ENCODE results near the gene C15orf62. TPM values are rescaled to one million over a fixed set of nuclear protein-coding genes. Genes with fewer than 3 reads are reported as not detected.

Gene C15orf62
- total RNA-seq, 1 donor: 0.73 TPM

DNA sequence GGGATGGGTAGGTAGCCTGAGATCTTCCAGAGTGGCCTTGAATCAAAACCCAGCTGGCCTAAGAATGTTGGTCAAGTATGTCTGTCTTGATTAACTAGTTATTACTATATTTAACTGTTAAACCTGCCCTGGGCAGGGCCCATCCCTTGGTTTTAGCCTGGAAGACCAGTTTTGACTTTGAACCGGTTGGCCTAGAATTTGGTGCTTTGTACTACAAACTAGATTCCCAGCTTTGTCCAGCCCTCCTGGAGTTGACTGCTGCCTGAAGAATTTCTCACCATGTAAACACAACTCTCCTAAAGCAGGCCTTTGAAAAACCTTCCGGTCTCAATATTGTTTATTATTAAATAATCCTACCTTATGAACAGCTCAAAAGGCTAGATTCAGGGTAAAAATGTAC is 16.0 kb downstream of the C15orf62 start:
- peaks cover 24% of the 10 kb centered on the region for H3K4me1 ChIP-seq (ENCODE audit: insufficient read depth, low read length)
- no peak overlapping the region for H3K4me3 ChIP-seq (ENCODE audit: low read length)
- no peaks in the 10 kb centered on the region for H3K9me3 ChIP-seq (ENCODE audit: low read depth, low read length)
- H3K27me3 ChIP-seq (ENCODE audit: insufficient read depth, low read length): no peaks in the 10 kb centered on the region

GRCh38 chr15:40787344-40787841 is 17.6 kb downstream of the C15orf62 start:
- Histone ChIP-seq H3K27me3 (ENCODE audit: insufficient read depth, low read length) (no peaks in the 10 kb centered on the region), H3K4me1 (ENCODE audit: insufficient read depth, low read length) (peaks cover 24% of the 10 kb centered on the region), H3K4me3 (ENCODE audit: low read length) (no peak overlapping the region), H3K9me3 (ENCODE audit: low read depth, low read length) (no peaks in the 10 kb centered on the region)

- H3K4me1 ChIP-seq (ENCODE audit: insufficient read depth, low read length): peaks cover 24% of the 10 kb centered on the region
- no peaks in the 10 kb centered on the region for H3K27me3 ChIP-seq (ENCODE audit: insufficient read depth, low read length)
- H3K4me3 ChIP-seq (ENCODE audit: low read length): no peak overlapping the region
- H3K9me3 ChIP-seq (ENCODE audit: low read depth, low read length): no peaks in the 10 kb centered on the region
These were observed 18.2 kb downstream of the C15orf62 start for GRCh38 chr15:40787991-40788390.

DNA sequence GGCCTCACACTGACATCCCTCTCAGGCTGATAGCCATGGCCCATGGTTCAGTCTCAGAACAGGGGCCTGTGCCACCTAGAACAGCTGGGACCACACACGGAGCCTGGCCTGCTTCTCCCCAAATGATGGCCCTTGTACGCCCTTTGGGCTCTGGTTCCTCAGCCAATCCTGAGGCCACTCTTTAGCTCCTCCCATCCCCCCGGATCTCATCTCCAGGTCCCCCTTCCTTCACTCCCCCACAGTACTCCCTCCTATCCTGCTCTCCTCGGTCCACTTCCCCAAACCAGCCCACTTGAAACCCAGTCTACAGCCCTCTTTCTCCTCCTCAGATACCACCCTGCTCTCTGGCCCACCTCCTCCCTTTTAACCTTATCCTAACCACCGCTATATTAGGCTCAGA is 19.3 kb downstream of the C15orf62 start:
- Histone ChIP-seq H3K9me3 (ENCODE audit: low read depth, low read length) (no peaks in the 10 kb centered on the region), H3K4me3 (ENCODE audit: low read length) (no peak overlapping the region), H3K4me1 (ENCODE audit: insufficient read depth, low read length) (peaks cover 24% of the 10 kb centered on the region), H3K27me3 (ENCODE audit: insufficient read depth, low read length) (no peaks in the 10 kb centered on the region)

DNA sequence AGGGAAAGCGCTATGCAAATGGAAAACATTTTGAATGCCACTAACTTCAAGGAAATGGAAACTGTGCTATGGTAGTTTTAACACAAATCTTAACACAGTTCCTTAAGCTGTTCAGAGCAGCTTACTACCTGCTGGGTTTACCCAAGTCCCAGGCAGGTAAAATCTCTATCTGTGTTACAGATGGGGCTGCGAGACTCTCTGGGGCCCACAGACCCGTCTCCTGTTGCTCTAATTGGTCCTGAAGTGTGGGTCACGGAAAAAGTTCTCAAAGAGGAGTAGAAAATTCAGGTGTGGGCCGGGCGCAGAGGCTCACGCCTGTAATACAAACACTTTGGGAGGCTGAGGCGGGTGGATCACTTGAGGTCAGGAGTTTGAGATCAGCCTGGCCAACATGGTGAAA is 20.2 kb downstream of the C15orf62 start:
- Histone ChIP-seq H3K9me3 (ENCODE audit: low read depth, low read length) (no peaks in the 10 kb centered on the region), H3K4me3 (ENCODE audit: low read length) (no peak overlapping the region), H3K27me3 (ENCODE audit: insufficient read depth, low read length) (no peaks in the 10 kb centered on the region), H3K4me1 (ENCODE audit: insufficient read depth, low read length) (peaks cover 25% of the 10 kb centered on the region)

DNA sequence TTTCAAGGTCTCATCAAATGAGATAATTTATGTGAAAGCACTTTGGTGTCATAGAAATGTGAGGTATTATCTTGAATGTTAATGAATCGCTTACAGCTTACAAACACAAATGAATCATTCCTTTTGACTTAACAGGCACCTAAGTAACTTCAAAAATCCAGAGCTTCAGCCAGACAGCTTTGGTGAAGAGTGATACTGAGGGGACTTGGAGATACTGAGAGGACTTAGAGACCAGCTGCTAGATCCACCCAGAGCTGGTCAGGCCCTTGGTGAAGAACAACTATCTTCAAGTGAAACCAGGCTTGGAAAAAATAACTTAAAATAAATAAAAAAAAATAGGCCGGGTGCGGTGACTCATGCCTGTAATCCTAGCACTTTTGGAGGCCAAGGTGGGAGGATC is 20.9 kb downstream of the C15orf62 start:
- no peaks in the 10 kb centered on the region for H3K27me3 ChIP-seq (ENCODE audit: insufficient read depth, low read length)
- no peak overlapping the region for H3K4me3 ChIP-seq (ENCODE audit: low read length)
- H3K4me1 ChIP-seq (ENCODE audit: insufficient read depth, low read length): peaks cover 32% of the 10 kb centered on the region
- no peaks in the 10 kb centered on the region for H3K9me3 ChIP-seq (ENCODE audit: low read depth, low read length)

DNA sequence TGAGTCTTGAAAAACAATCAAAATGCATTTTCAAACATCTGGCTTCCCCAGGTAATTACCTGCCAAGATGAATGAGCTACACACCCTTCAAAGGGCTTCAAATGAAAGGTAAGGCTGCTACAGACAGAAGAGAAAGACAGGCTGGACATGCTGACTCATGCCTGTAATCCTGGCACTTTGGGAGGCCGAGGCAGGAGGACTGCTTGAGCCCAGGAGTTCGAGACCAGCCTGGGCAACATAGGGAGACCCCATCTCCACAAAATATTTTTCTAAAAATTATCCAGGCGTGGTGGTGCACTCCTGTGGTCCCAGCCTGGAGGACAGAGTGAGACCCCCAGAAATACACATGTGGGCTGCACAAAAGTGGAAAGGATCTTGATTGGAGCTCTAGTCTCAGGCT is 22.6 kb downstream of the C15orf62 start:
- Histone ChIP-seq H3K4me1 (ENCODE audit: insufficient read depth, low read length) (peaks cover 28% of the 10 kb centered on the region), H3K4me3 (ENCODE audit: low read length) (no peak overlapping the region), H3K27me3 (ENCODE audit: insufficient read depth, low read length) (no peaks in the 10 kb centered on the region), H3K9me3 (ENCODE audit: low read depth, low read length) (no peaks in the 10 kb centered on the region)

- H3K27me3 ChIP-seq (ENCODE audit: insufficient read depth, low read length): no peaks in the 10 kb centered on the region
- H3K4me1 ChIP-seq (ENCODE audit: insufficient read depth, low read length): peaks cover 20% of the 10 kb centered on the region
- no peak overlapping the region for H3K4me3 ChIP-seq (ENCODE audit: low read length)
- H3K9me3 ChIP-seq (ENCODE audit: low read depth, low read length): no peaks in the 10 kb centered on the region
These were observed 23.6 kb downstream of the C15orf62 start for GRCh38 chr15:40793216-40793989.

DNA sequence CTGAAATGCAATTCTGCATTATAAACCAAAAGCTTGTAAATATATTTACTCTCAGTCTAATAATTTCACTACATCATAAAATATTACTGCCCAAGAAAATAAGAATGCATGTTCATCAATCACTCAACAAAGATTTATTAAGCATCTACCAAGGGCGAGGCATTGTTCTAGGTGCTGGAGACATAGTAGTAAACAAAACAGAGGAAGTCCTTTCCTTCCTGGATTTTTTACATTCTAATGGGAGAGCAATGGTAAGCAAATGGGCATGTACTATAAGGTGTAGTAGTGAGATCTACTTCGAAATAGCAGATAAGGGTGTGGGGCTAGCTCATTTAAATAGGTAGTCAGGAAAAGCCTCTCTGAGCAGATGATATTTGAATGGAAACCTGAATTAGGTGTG is 26.3 kb downstream of the C15orf62 start:
- no peak overlapping the region for H3K4me3 ChIP-seq (ENCODE audit: low read length)
- no peaks in the 10 kb centered on the region for H3K27me3 ChIP-seq (ENCODE audit: insufficient read depth, low read length)
- H3K9me3 ChIP-seq (ENCODE audit: low read depth, low read length): no peaks in the 10 kb centered on the region
- peaks cover 14% of the 10 kb centered on the region for H3K4me1 ChIP-seq (ENCODE audit: insufficient read depth, low read length)

DNA sequence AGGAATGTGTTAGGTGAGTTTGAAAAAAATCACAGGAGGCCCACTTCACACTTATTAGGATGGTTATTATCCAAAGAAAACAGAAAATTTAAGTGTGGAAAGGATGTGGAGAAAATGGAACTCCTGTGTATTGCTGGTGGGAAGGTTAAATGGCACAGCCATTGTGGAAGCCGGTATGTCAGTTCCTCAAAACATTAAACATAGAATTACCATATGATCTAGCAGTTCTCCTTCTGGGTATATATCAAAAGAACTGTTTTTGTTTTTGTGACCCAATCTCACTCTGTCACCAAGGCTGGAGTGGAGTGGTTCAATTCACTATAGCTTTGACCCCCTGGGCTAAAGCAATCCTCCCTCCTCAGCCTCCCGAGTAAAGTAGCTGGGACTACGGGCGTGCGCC is 26.7 kb downstream of the C15orf62 start:
- H3K27me3 ChIP-seq (ENCODE audit: insufficient read depth, low read length): no peaks in the 10 kb centered on the region
- no peak overlapping the region for H3K4me3 ChIP-seq (ENCODE audit: low read length)
- peaks cover 14% of the 10 kb centered on the region for H3K4me1 ChIP-seq (ENCODE audit: insufficient read depth, low read length)
- no peaks in the 10 kb centered on the region for H3K9me3 ChIP-seq (ENCODE audit: low read depth, low read length)

- H3K9me3 ChIP-seq (ENCODE audit: low read depth, low read length): no peaks in the 10 kb centered on the region
- H3K27me3 ChIP-seq (ENCODE audit: insufficient read depth, low read length): no peaks in the 10 kb centered on the region
- peaks cover 14% of the 10 kb centered on the region for H3K4me1 ChIP-seq (ENCODE audit: insufficient read depth, low read length)
- no peak overlapping the region for H3K4me3 ChIP-seq (ENCODE audit: low read length)
These were observed 29.7 kb downstream of the C15orf62 start for GRCh38 chr15:40799523-40799922.

DNA sequence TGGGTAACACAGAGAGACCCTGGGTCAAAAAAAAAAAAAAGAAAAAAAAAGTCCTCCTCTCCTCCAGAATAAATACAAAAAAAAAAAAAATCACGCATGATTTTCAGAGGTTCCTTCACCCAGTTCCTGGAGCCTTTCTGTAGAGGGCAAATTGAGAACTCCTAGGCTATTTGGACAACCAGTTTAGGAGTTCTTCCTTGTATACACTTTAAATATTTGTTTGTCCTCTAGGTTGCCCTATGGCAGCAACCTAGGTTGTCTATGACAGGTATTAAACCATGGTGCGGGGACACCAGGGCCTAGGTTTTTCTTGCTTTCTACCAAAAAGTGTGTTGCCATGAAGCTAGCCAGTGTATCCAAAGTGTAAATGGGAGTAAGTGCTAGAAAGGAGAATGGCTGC is 33.3 kb downstream of the C15orf62 start:
- H3K27me3 ChIP-seq (ENCODE audit: insufficient read depth, low read length): no peaks in the 10 kb centered on the region
- H3K9me3 ChIP-seq (ENCODE audit: low read depth, low read length): no peaks in the 10 kb centered on the region
- H3K4me3 ChIP-seq (ENCODE audit: low read length): no peak overlapping the region
- H3K4me1 ChIP-seq (ENCODE audit: insufficient read depth, low read length): peaks cover 15% of the 10 kb centered on the region

GRCh38 chr15:40803688-40804087 is 33.9 kb downstream of the C15orf62 start:
- H3K4me1 ChIP-seq (ENCODE audit: insufficient read depth, low read length): peaks cover 21% of the 10 kb centered on the region
- H3K9me3 ChIP-seq (ENCODE audit: low read depth, low read length): no peaks in the 10 kb centered on the region
- no peaks in the 10 kb centered on the region for H3K27me3 ChIP-seq (ENCODE audit: insufficient read depth, low read length)
- H3K4me3 ChIP-seq (ENCODE audit: low read length): no peak overlapping the region

DNA sequence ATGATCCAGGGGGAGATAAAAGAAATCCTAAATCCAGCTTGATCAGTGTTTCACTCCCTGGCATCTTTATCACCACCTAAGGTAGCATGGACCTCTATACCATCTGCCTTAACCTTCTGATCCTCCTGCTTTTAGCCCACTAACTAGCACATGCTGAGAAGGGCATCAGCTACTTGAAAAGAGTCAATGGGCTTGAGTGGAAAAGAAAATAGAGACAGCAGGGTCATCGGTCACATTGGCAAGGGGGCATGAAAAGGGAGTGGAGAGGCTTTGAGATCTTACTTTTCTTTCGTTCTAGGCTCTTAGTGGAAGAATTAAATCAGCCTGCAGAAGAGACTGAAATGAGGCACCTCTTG is 36.9 kb downstream of the C15orf62 start:
- no peaks in the 10 kb centered on the region for H3K27me3 ChIP-seq (ENCODE audit: insufficient read depth, low read length)
- H3K4me1 ChIP-seq (ENCODE audit: insufficient read depth, low read length): peaks cover 23% of the 10 kb centered on the region
- peak overlapping the region; percentile 98 for H3K4me3 ChIP-seq (ENCODE audit: low read length)
- H3K9me3 ChIP-seq (ENCODE audit: low read depth, low read length): no peaks in the 10 kb centered on the region

GRCh38 chr15:40807028-40807887 is 37.5 kb downstream of the C15orf62 start, which contains the start of the genes DNAJC17 and ZFYVE19:
Gene DNAJC17, minus strand, starts transcription at chr15:40807473. Its CDS starts 27 bp downstream, at chr15:40807446.
Gene ZFYVE19, plus strand, starts transcription at chr15:40807089. Its CDS starts 501 bp downstream, at chr15:40807590.
- Histone ChIP-seq H3K4me1 (ENCODE audit: insufficient read depth, low read length) (peaks cover 23% of the 10 kb centered on the region), H3K4me3 (ENCODE audit: low read length) (peak within 1 kb of the TSS; percentile 98), H3K9me3 (ENCODE audit: low read depth, low read length) (no peaks in the 10 kb centered on the region), H3K27me3 (ENCODE audit: insufficient read depth, low read length) (no peaks in the 10 kb centered on the region)

Data from mononuclear cell (primary cell).